AG10803 (cell line): ENCODE data around the gene COX5A.
"Not testable (repeated sequence)": the region's sequence is repeated elsewhere in the genome, so short reads cannot be mapped to it uniquely, and the experiment has no call there.

Experiments
- DNase-seq: peaks from one replicate; pipeline ENCODE4 v3.0.0; 2010; ENCODE audit warnings: low read depth
- H3K4me3 ChIP-seq: 2 replicates; pipeline ENCODE4 v1.5.1; 2011; ENCODE audit warnings: mild to moderate bottlenecking, low read length, control low read depth
- CTCF ChIP-seq: conservative IDR thresholded peaks from 2 replicates; pipeline ENCODE4 v1.5.1; 2011; ENCODE audit warnings: mild to moderate bottlenecking, low read length, control low read depth, inconsistent platforms

COX5A gene

GRCh38 chr15:74933573-74933972, 4.3 kb downstream of the COX5A start:
- DNase-seq, result no peak
- TF ChIP-seq CTCF, result no peak
- H3K4me3 ChIP-seq, result no peak overlapping the region

GRCh38 chr15:74928771-74929198, 9.1 kb downstream of the COX5A start:
- no peak for DNase-seq
- TF ChIP-seq CTCF, result no peak
- H3K4me3 ChIP-seq, result no peak overlapping the region

- no peak overlapping the region for H3K4me3 ChIP-seq
- no peak for TF ChIP-seq CTCF
- DNase-seq, result no peak
These were observed 13.3 kb downstream of the COX5A start for GRCh38 chr15:74924525-74924924.

GRCh38 chr15:74920456-74920855, 17.4 kb downstream of the COX5A start:
- no peak for TF ChIP-seq CTCF
- H3K4me3 ChIP-seq, result no peak overlapping the region
- no peak for DNase-seq

GRCh38 chr15:74917676-74918075, 20.2 kb downstream of the COX5A start:
- no peak overlapping the region for H3K4me3 ChIP-seq
- no peak for DNase-seq

GRCh38 chr15:74913799-74914198, 24.1 kb downstream of the COX5A start:
- H3K4me3 ChIP-seq, DNase-seq: not testable (repeated sequence)

More at GRCh38 chr15:74917676-74918075, 20.2 kb downstream of the COX5A start:
- no peak for TF ChIP-seq CTCF

- no peak for DNase-seq
- no peak for TF ChIP-seq CTCF
- no peak overlapping the region for H3K4me3 ChIP-seq
These were observed 24.8 kb downstream of the COX5A start for GRCh38 chr15:74913041-74913440.

GRCh38 chr15:74908635-74909034, 29.2 kb downstream of the COX5A start:
- TF ChIP-seq CTCF, result no peak
- no peak for DNase-seq

More at GRCh38 chr15:74908635-74909034, 29.2 kb downstream of the COX5A start:
- H3K4me3 ChIP-seq, result no peak overlapping the region
